Measurements from ENCODE around the gene CD300LB. TPM values are rescaled to one million over a fixed set of nuclear protein-coding genes. Genes with fewer than 3 reads are reported as not detected.
"Not testable (repeated sequence)": the region's sequence is repeated elsewhere in the genome, so short reads cannot be mapped to it uniquely, and the experiment has no call there.

Gene CD300LB
- total RNA-seq, 2 donors from 2014 or later: 0.81 to 0.85 TPM

- Histone ChIP-seq H3K9me3 (no peaks in the 10 kb centered on the region), H3K27ac (no peak overlapping the region), H3K4me3 (no peak overlapping the region), H3K36me3 (no peaks in the 10 kb centered on the region), H3K4me1 (ENCODE audit: control insufficient read depth in 1 of 2, low read depth in 2 of 2) (peaks cover 0 to 3% of the 10 kb centered on the region in 2 donors), H3K27me3 (replicated peaks; ENCODE audit: insufficient read depth) (peaks cover 3% of the 10 kb centered on the region)
- no peak for ATAC-seq (ENCODE audit: insufficient number of reproducible peaks, low FRiP score, low read depth)
- TF ChIP-seq CTCF (IDR thresholded peaks at IDR 0.05): no peak
- no peak for DNase-seq (ENCODE audit: low spot score)
Observed at GRCh38 chr17:74508156-74508555, 23.1 kb downstream of the CD300LB start.

- not testable (repeated sequence) for H3K27me3 ChIP-seq (replicated peaks; ENCODE audit: insufficient read depth); H3K4me3 ChIP-seq; H3K9me3 ChIP-seq; H3K36me3 ChIP-seq; DNase-seq (ENCODE audit: low spot score); ATAC-seq (ENCODE audit: insufficient number of reproducible peaks, low FRiP score, low read depth); H3K4me1 ChIP-seq (ENCODE audit: control insufficient read depth in 1 of 2, low read depth in 2 of 2); H3K27ac ChIP-seq
Observed at GRCh38 chr17:74503949-74504348, 27.3 kb downstream of the CD300LB start.

- H3K4me1 ChIP-seq (ENCODE audit: control insufficient read depth in 1 of 2, low read depth in 2 of 2): no peaks in the 10 kb centered on the region
- no peak for ATAC-seq (ENCODE audit: insufficient number of reproducible peaks, low FRiP score, low read depth)
- H3K4me3 ChIP-seq: no peak overlapping the region
- DNase-seq (ENCODE audit: low spot score): no peak
- no peak for TF ChIP-seq CTCF (IDR thresholded peaks at IDR 0.05)
- H3K36me3 ChIP-seq: no peaks in the 10 kb centered on the region
- no peaks in the 10 kb centered on the region for H3K27me3 ChIP-seq (replicated peaks; ENCODE audit: insufficient read depth)
- no peak overlapping the region for H3K27ac ChIP-seq
- no peaks in the 10 kb centered on the region for H3K9me3 ChIP-seq
Observed at GRCh38 chr17:74502861-74503260, 28.4 kb downstream of the CD300LB start.

- Histone ChIP-seq H3K4me3 (no peak overlapping the region), H3K9me3 (no peaks in the 10 kb centered on the region), H3K4me1 (ENCODE audit: control insufficient read depth in 1 of 2, low read depth in 2 of 2) (no peaks in the 10 kb centered on the region), H3K27ac (no peak overlapping the region), H3K36me3 (no peaks in the 10 kb centered on the region), H3K27me3 (replicated peaks; ENCODE audit: insufficient read depth) (no peaks in the 10 kb centered on the region)
- DNase-seq (ENCODE audit: low spot score): no peak
- ATAC-seq (ENCODE audit: insufficient number of reproducible peaks, low FRiP score, low read depth): no peak
- TF ChIP-seq CTCF (IDR thresholded peaks at IDR 0.05): no peak
Observed at GRCh38 chr17:74499992-74500391, 31.3 kb downstream of the CD300LB start.

DNA sequence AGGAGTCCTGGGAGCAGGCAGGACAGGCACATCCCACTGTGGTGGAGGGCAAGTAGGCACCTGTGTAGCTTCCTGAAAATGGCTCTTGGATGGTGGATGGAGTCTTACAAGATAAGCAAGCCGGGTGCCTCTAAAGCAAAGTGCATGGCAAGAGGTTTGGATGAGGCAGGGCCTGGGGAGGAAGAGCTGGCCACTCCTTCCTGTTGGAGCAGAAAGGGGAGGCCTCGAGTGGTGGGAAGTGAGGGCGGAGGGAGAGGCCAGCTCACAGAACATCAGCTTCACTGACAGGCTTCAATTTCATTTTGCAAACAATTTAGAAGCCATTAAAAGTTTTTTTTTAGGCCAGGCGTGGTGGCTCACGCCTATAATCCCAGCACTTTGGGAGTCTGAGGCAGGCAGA lies 33.8 kb downstream of the CD300LB start:
- DNase-seq (ENCODE audit: low spot score) (no peak), ATAC-seq (ENCODE audit: insufficient number of reproducible peaks, low FRiP score, low read depth) (no peak)
- no peak overlapping the region for H3K27ac ChIP-seq
- no peaks in the 10 kb centered on the region for H3K27me3 ChIP-seq (replicated peaks; ENCODE audit: insufficient read depth)
- H3K36me3 ChIP-seq: no peaks in the 10 kb centered on the region
- H3K4me3 ChIP-seq: no peak overlapping the region
- TF ChIP-seq CTCF (IDR thresholded peaks at IDR 0.05): no peak
- no peaks in the 10 kb centered on the region for H3K4me1 ChIP-seq (ENCODE audit: control insufficient read depth in 1 of 2, low read depth in 2 of 2)
- H3K9me3 ChIP-seq: no peaks in the 10 kb centered on the region

DNA sequence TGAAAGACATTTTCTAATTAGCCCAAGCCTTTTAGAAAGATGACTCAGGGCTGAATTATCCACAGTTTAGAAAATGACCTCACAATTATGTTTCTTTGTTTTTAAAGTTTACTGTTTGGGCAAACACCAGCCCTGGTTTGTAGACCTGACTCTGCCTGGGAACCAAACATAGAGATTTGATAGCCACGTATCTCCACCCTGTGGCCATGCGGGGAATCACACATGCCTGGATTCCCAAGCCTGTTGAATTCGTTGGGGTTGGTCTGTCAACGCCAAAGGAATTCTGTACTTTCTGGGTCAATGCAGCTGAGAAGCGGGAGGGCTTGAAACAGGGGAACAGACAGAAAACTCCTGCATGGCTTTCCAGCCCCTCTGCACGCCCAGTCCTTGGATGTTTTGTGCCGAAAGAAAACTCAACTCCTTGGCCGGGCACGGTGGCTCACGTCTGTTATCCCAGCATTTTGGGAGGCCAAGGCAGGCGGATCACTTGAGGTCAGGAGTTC lies 37.9 kb downstream of the CD300LB start:
- ATAC-seq (ENCODE audit: insufficient number of reproducible peaks, low FRiP score, low read depth): no peak
- DNase-seq (ENCODE audit: low spot score): no peak

More for the DNA sequence above, 37.9 kb downstream of the CD300LB start:
- Histone ChIP-seq H3K27ac (no peak overlapping the region), H3K4me1 (ENCODE audit: control insufficient read depth in 1 of 2, low read depth in 2 of 2) (no peaks in the 10 kb centered on the region), H3K9me3 (no peaks in the 10 kb centered on the region), H3K36me3 (no peaks in the 10 kb centered on the region), H3K4me3 (no peak overlapping the region), H3K27me3 (replicated peaks; ENCODE audit: insufficient read depth) (no peaks in the 10 kb centered on the region)
- peak; percentile 89 for TF ChIP-seq CTCF (IDR thresholded peaks at IDR 0.05)
